ENCODE measurements around the gene EDARADD.
"Not testable (repeated sequence)": the region's sequence is repeated elsewhere in the genome, so short reads cannot be mapped to it uniquely, and the experiment has no call there.

GRCh38 chr1:236366681-236367080 is 27.4 kb upstream of the EDARADD start:
- not testable (repeated sequence) for TF ChIP-seq POLR2A, CTCF, POLR2AphosphoS5, EP300 (IDR thresholded peaks at IDR 0.05)

All from gastroesophageal sphincter (tissue), 3 donors.